GM18909 (cell line): ENCODE results near the gene SIGLEC7.

Source experiments
- ATAC-seq: cut with Tn5 transposase; IDR thresholded peaks from one replicate; pipeline ENCODE4 v1.9.1; 2021; ENCODE audit warnings: mild to moderate bottlenecking; ENCODE audit not compliant: unreplicated experiment, poor library complexity

The SIGLEC7 gene

GRCh38 chr19:51116736-51117286, 25.3 kb upstream of the SIGLEC7 start:
- no peak for ATAC-seq

GRCh38 chr19:51119101-51119500, 23.0 kb upstream of the SIGLEC7 start:
- no peak for ATAC-seq

- no peak for ATAC-seq
Observed at GRCh38 chr19:51119611-51120010, 22.5 kb upstream of the SIGLEC7 start.

DNA sequence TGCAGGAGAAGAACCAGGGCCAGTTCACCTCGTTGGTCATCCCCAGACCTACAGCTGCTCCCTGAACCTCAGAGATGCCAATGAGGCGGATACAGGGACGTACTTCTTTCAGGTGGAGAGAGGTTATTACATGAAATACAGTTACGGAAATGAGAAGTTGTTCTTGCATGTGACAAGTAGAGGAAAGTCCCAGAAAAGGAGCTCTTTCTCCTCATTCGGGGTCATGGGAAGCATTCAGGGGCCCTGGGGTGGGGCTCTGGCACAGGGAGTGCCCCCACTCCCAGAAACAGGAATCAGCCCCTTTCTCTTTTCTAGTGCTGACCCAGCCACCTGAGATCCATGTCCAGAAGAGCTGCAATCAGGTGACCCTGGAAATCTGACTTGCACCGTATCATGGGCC, 21.9 kb upstream of the SIGLEC7 start:
- no peak for ATAC-seq

DNA sequence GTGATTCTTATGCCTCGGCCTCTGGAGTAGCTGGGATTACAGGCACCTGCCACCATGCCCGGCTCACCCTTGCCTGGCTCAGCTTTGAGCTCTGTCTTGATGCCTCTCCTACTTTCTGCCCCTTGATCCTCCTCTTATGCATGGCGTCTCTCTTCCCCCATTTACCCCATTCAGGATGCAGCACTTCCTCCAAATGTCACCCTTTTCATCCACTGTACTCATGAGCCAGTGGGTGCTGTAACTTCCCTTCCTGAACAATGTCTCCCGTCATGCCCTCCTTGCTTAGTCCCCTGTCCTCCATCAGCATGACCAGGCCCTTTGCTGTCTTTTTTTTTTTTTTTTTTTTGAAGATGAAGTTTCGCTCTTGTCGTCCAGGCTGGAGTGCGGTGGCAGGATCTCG, 20.8 kb upstream of the SIGLEC7 start:
- no peak for ATAC-seq

DNA sequence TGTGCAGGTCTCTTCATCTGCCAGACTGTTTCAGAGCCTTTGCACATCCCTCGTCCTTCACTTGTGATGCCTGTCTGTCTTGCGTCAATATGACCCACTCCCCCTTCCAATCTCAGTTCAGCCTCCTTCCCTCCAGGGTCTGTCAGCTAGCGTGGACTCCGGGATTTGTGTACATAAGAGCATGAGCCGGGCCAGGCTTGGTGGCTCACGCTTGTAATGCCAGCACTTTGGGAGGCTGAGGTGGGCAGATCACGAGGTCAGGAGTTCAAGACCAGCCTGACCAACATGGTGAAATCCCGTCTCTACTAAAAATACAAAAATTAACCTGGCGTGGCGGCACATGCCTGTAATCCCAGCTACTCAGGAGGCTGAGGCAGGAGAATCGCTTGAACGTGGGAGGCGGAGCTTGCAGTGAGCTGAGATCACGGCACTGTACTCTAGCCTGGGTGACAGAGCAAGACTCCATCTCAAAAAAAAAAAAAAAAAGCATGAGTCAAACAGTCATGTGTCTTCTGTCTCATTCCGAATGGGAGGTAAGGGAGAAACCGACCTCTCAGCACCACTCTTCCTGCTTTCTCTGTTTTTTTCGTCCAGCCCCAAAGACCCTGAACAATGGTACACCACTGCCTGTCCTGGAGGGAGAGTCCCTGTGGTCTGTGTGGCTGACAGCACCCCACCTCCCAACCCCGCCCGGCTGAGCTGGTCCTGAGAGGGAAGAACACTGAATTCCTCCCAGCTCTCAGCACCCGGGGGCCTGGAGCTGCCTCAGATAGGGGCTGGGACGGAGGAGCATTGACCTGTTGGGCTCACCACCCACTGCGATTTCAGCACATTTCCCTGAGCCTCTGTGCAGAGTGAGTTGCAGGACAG, 19.8 kb upstream of the SIGLEC7 start:
- ATAC-seq: no peak

DNA sequence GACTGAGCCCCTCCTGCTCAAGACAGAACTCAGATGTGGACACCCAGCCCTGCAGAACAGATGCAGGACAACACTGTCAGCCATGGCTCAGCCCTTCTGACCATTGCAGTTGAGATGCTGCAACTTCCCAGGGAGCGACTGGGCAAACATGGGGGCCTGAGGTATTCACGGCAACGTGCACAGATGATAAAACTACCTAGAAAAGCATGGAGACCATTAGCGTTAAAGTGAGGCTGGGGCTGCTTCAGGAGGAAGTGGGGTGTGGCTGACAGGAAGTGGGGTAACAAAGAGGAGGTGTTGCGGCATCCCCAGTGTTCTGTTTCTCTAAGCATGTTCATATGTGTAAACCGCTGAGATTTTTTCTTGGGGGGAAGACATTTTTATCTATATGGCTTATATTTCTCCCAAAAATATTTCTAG, 18.7 kb upstream of the SIGLEC7 start:
- ATAC-seq: no peak

DNA sequence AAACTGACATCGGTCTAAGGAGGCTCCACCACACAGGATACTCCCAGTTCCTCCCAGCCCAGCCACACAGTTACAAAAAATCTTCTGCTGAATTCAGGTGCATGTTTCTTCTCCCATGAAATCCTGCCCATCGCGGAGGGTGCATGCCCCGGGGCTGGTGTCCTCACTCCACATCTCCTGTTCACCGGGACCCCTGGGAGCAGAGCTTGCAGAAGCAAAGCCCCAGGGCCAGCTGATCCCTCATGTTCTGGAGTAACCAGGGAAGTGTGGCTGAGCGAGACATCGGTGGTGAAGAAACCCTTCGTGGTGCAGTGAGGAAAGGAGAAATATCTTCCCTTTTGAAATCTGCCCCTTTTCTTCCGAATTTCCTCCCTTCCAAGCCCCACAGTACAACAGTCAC, 18.3 kb upstream of the SIGLEC7 start:
- no peak for ATAC-seq

DNA sequence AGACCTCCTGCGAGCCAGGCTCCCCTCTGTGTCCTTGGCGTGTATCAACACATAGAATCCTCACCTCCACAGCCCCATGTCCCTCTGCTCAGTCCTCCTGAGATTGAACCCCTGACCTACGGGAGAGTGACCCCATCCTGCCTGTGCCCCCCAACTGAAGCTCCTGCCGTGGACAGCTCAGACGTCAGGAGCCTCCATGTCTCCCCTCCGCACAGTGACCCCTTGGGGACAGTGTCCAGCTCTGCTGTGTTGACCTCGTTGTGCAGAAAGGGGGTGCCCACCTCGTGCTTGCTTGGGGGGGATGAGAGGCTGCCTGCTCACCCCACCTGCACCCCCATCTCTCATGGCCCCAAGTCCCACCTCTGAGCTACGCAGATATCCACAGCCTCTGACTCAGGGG, 17.9 kb upstream of the SIGLEC7 start:
- ATAC-seq: no peak

DNA sequence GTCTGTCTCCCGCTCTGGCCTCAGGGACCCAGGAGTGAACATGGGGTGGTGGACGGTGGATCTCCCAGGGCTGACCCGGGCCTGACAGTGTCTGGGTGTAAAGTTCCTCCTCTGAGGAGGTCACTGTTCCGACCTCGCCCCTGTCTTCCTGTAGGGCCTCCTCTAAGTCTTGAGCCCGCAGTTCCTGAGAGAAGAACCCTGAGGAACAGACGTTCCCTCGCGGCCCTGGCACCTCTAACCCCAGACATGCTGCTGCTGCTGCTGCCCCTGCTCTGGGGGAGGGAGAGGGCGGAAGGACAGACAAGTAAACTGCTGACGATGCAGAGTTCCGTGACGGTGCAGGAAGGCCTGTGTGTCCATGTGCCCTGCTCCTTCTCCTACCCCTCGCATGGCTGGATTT, 17.4 kb upstream of the SIGLEC7 start, which contains the start of gene SIGLEC9:
Gene SIGLEC9, plus strand, starts transcription at position 178 of the 400 bp plus-strand sequence. Its CDS starts 69 bp downstream, at position 247.
- ATAC-seq: no peak

DNA sequence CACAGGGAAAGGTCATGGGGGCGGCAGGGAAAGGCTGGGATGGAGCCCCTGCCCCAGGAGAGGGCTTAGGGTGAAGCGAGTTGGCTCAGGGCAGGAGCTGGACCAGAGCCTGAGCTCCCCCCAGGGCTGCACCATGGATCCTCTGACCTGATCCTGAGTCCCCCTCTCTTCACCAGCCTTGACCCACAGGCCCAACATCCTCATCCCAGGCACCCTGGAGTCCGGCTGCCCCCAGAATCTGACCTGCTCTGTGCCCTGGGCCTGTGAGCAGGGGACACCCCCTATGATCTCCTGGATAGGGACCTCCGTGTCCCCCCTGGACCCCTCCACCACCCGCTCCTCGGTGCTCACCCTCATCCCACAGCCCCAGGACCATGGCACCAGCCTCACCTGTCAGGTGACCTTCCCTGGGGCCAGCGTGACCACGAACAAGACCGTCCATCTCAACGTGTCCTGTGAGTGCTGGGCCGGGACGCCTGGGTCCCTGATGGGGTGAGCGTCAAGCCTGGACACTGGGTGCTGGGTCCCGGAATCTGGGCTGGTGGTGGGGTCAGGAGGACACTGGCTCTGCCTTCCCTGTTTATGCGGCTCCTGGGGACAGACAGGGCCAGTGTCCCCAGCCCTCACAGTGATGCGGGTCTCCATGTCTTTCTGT, 16.6 kb upstream of the SIGLEC7 start:
- ATAC-seq: no peak

GRCh38 chr19:51127032-51127431, 15.1 kb upstream of the SIGLEC7 start:
- ATAC-seq: no peak

DNA sequence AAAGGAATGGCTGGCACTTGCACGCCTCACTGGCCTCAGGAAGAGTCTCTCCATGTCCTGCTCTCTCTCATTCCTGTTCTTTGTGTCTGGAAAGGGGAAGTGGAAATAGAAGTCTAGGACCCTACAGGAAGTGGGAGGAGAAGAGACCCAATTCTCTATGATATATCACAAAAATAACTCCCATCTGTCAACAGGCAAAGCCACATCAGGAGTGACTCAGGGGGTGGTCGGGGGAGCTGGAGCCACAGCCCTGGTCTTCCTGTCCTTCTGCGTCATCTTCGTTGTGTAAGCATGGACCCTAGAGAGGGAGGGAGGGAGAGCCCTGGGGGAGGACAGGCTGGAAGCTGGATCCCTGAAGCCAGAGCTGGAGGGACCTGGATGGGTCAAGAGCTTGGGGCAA, 14.3 kb upstream of the SIGLEC7 start:
- no peak for ATAC-seq

DNA sequence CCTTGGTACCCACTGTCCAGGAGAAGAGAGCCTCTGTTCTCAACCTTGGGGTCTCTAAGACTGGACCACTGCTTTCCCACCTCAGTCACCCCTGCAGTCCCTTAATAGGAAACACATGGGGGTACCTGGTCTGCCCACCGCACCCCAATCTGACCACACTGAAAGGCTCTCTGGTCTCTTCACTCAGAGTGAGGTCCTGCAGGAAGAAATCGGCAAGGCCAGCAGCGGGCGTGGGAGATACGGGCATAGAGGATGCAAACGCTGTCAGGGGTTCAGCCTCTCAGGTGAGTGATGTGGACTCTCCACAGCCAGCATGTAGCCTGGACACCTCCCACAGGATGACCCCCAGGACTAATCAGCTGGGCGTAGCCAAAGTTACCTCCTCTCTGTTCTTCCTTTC, 13.9 kb upstream of the SIGLEC7 start:
- no peak for ATAC-seq

DNA sequence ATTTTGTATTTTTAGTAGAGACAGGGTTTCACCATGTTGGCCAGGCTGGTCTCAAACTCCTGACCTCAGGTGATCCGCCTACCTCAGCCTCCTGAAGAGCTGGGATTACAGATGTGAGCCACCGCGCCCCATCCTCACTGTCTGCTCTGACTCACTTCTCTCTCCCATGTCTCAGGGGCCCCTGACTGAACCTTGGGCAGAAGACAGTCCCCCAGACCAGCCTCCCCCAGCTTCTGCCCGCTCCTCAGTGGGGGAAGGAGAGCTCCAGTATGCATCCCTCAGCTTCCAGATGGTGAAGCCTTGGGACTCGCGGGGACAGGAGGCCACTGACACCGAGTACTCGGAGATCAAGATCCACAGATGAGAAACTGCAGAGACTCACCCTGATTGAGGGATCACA, 12.4 kb upstream of the SIGLEC7 start:
- no peak for ATAC-seq

DNA sequence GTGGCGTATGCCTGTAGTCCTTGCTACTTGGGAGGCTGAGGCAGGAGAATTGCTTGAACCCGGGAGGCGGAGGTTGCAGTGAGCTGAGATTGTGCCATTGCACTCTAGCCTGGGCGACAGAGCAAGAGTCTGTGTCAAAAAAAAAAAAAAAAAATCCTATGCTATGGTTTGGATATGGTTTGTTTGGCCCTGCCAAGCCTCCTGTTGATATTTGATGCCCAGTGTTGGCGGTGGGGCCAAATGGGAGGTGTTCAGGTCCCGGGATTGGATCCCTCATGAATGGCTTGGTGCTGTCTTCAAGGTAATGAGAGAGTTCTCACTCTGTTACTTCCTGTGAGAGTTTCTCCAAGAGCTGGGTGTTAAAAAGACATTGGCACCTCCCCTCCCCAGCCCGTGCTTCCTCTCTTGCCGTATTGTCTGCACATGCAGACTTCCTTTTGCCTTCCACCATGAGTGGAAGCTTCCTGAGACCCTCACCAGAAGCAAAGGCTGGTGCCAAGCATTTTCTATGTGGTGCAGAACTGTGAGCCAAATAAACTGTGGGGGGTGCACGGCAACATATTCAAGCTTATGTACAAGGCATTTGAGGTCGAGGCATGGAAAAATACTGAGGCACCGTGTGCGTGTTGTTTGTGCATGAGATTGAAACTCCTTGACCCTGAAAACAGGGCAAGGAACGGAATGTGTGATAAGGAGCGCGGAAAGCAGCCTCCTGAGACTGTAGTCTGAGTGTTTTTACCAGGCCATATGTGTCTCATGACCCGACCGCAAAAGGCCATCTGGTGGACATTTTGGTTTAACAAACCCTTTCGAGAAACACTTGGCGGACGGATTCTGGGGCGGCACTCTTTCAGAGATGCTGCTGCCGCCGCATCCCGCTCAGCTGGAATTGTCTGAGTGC, 10.1 kb upstream of the SIGLEC7 start:
- ATAC-seq: no peak

GRCh38 chr19:51135004-51135403, 7.1 kb upstream of the SIGLEC7 start:
- no peak for ATAC-seq

DNA sequence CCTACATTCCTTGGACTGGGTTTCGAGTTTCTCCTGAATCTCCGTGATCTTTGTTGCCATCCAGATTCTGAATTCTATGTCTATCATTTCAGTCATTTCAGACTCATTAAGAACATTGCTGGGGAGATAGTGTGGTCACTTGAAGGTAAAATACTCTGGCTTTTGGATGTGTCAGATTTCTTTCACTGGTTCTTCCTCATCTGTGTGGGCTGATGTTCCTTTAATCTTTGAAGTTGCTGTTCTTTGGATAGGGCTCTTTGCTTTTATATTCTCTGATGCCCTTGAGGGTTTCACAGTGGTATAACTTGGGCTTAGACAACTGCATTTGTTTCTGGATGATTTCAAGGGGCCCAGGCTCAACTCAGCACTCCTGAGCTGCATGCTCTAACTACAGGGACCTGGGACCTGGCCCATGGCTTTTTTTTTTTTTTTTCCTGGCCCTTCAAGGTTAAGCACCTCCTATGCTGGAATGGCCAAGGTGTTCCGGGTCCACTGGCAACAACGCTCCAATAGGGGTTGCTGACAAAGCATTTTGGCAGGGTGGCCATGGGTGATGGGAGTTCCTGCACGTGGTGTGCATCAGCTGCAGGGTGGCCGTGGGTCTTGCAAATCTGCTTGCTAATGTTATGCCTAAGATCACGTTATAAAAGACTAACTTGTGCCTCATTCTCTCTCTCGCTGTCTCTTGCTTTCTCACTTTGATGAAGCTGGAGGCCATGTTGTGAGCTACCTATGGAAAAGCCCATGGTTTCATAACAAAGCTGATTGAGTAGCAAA, 5.9 kb upstream of the SIGLEC7 start:
- ATAC-seq: no peak

- ATAC-seq: no peak
Observed at GRCh38 chr19:51136851-51137551, 5.1 kb upstream of the SIGLEC7 start.
